ENCODE measurements around the gene PTPRM.

DNA sequence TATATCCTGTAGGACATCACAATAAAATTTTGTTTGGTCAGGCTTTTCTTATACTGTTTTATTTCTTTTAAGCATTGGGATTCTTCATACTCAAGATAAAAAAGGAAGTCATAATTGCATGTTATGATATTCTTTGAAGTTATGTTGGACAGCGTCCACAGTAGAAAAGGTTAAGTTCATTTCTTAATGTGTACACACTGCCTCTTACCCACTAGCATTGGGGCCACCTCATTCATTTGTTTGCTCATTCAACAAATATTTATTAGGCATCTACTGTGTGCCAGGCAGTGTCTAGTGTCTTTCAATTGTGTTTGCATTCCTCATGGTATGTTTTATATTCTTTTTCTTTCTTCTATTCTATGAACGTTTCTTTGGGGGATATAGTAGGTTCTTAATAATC lies 70.2 kb downstream of the PTPRM start:
- TF ChIP-seq, protein P1, sequence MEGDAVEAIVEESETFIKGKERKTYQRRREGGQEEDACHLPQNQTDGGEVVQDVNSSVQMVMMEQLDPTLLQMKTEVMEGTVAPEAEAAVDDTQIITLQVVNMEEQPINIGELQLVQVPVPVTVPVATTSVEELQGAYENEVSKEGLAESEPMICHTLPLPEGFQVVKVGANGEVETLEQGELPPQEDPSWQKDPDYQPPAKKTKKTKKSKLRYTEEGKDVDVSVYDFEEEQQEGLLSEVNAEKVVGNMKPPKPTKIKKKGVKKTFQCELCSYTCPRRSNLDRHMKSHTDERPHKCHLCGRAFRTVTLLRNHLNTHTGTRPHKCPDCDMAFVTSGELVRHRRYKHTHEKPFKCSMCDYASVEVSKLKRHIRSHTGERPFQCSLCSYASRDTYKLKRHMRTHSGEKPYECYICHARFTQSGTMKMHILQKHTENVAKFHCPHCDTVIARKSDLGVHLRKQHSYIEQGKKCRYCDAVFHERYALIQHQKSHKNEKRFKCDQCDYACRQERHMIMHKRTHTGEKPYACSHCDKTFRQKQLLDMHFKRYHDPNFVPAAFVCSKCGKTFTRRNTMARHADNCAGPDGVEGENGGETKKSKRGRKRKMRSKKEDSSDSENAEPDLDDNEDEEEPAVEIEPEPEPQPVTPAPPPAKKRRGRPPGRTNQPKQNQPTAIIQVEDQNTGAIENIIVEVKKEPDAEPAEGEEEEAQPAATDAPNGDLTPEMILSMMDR (IDR thresholded peaks at IDR 0.05) = no peak
- TF ChIP-seq POLR2A (IDR thresholded peaks at IDR 0.05) = no peak

Data from lower leg skin (tissue), 3 donors.